HEK293 (cell line): Measurements from ENCODE around the gene KMT2D.

ENCODE experiments used
- CTCF ChIA-PET: fragments of 350-600 bp; formaldehyde crosslinking; extraction: SDS; loops from one replicate; lab custom pipeline; 2021; ENCODE audit warnings: antibody characterized with exemption; lab: Yijun Ruan, JAX
- POLR2A ChIA-PET: fragments of 300-600 bp; formaldehyde crosslinking; extraction: SDS; loops from one replicate; lab custom pipeline; 2020; ENCODE audit warnings: antibody characterized with exemption, inconsistent platforms; lab: Yijun Ruan, JAX
- H3K27ac ChIP-seq: fragments of 200-500 bp; sonication (Bioruptor generic); 2 replicates; pipeline ENCODE4 v1.5.1; 2014; ENCODE audit warnings: low read depth, low read length, control low read depth, inconsistent platforms; ENCODE audit errors: extremely low read depth
- H3K36me3 ChIP-seq, 2 experiments: fragments of 200-500 bp in 1 of 2; sonication (Bioruptor generic) in 1 of 2; 1 replicate in 1 of 2; 2 replicates in 1 of 2; pipeline ENCODE4 v1.5.1; 2014 to 2017; ENCODE audit warnings: inconsistent platforms in 2 of 2, low read length in 2 of 2; ENCODE audit not compliant: control insufficient read depth in 2 of 2, insufficient read depth in 1 of 2
- H3K4me1 ChIP-seq: fragments of 200-500 bp; sonication (Bioruptor generic); 2 replicates; pipeline ENCODE4 v1.5.1; 2014; ENCODE audit warnings: mild to moderate bottlenecking, low read length, inconsistent platforms; ENCODE audit not compliant: control insufficient read depth, insufficient read depth
- H3K4me3 ChIP-seq: 2 replicates; pipeline ENCODE4 v1.5.1; 2011; ENCODE audit warnings: low read depth, mild to moderate bottlenecking, control low read depth, low read length, moderate library complexity
- H3K9me3 ChIP-seq: fragments of 200-500 bp; sonication (Bioruptor generic); 2 replicates; pipeline ENCODE4 v1.5.1; 2014; ENCODE audit warnings: low read depth, low read length, inconsistent platforms; ENCODE audit not compliant: control insufficient read depth, insufficient read depth
- BCL11B ChIP-seq: fragments of 450-650 bp; formaldehyde crosslinking; IDR thresholded peaks from 2 replicates; pipeline ENCODE4 v1.5.1; 2016; ENCODE audit warnings: low read depth, missing biosample characterization, missing genetic modification characterization
- FEZF1 ChIP-seq: fragments of 450-650 bp; formaldehyde crosslinking; IDR thresholded peaks from 2 replicates; pipeline ENCODE4 v1.5.1; 2016; ENCODE audit warnings: missing biosample characterization, missing genetic modification characterization
- GLI4 ChIP-seq: fragments of 450-650 bp; formaldehyde crosslinking; IDR thresholded peaks from 2 replicates; pipeline ENCODE4 v1.5.1; 2016; ENCODE audit warnings: missing biosample characterization, missing genetic modification characterization
- KLF16 ChIP-seq: fragments of 450-650 bp; formaldehyde crosslinking; IDR thresholded peaks from 2 replicates; pipeline ENCODE4 v1.5.1; 2017; ENCODE audit warnings: missing biosample characterization, missing genetic modification characterization
- ZBTB17 ChIP-seq: fragments of 450-650 bp; formaldehyde crosslinking; IDR thresholded peaks from 2 replicates; pipeline ENCODE4 v1.5.1; 2016; ENCODE audit warnings: missing biosample characterization, missing genetic modification characterization
- ZNF19 ChIP-seq: fragments of 450-650 bp; formaldehyde crosslinking; IDR thresholded peaks from 2 replicates; pipeline ENCODE4; 2016; ENCODE audit warnings: missing biosample characterization, missing genetic modification characterization, low read depth
- ZNF211 ChIP-seq: fragments of 450-650 bp; formaldehyde crosslinking; IDR thresholded peaks from 2 replicates; pipeline ENCODE4 v1.5.1; 2016; ENCODE audit warnings: low read depth, missing biosample characterization, missing genetic modification characterization
- ZNF23 ChIP-seq: fragments of 450-650 bp; formaldehyde crosslinking; IDR thresholded peaks from 2 replicates; pipeline ENCODE4 v1.5.1; 2016; ENCODE audit warnings: missing biosample characterization, missing genetic modification characterization, borderline replicate concordance
- ZNF239 ChIP-seq: fragments of 450-650 bp; formaldehyde crosslinking; IDR thresholded peaks from 2 replicates; pipeline ENCODE4 v1.5.1; 2016; ENCODE audit warnings: missing biosample characterization, missing genetic modification characterization
- ZNF366 ChIP-seq: fragments of 450-650 bp; formaldehyde crosslinking; conservative IDR thresholded peaks from 2 replicates; pipeline ENCODE4 v1.5.1; 2016; ENCODE audit warnings: missing biosample characterization, missing genetic modification characterization
- ZNF488 ChIP-seq: fragments of 450-650 bp; formaldehyde crosslinking; IDR thresholded peaks from 2 replicates; pipeline ENCODE4 v1.5.1; 2016; ENCODE audit warnings: missing biosample characterization, missing genetic modification characterization
- ZNF514 ChIP-seq: fragments of 450-650 bp; formaldehyde crosslinking; IDR thresholded peaks from 2 replicates; pipeline ENCODE4 v1.5.1; 2016; ENCODE audit warnings: missing biosample characterization, missing genetic modification characterization
- ZNF518A ChIP-seq: fragments of 450-650 bp; formaldehyde crosslinking; conservative IDR thresholded peaks from 2 replicates; pipeline ENCODE4 v1.5.1; 2016; ENCODE audit warnings: low read depth, missing biosample characterization, missing genetic modification characterization
- ZNF571 ChIP-seq: fragments of 450-650 bp; formaldehyde crosslinking; IDR thresholded peaks from 2 replicates; pipeline ENCODE4 v1.5.0; 2017; ENCODE audit warnings: missing biosample characterization, missing genetic modification characterization
- ZNF692 ChIP-seq: fragments of 450-650 bp; formaldehyde crosslinking; IDR thresholded peaks from 2 replicates; pipeline ENCODE4 v1.5.1; 2016; ENCODE audit warnings: missing biosample characterization, missing genetic modification characterization
- TF ChIP-seq, protein P1 (sequence below): fragments of 450-650 bp; formaldehyde crosslinking; IDR thresholded peaks from 2 replicates; pipeline ENCODE4 v1.5.1; 2016; ENCODE audit warnings: missing biosample characterization, missing genetic modification characterization, low read depth

The KMT2D gene

DNA sequence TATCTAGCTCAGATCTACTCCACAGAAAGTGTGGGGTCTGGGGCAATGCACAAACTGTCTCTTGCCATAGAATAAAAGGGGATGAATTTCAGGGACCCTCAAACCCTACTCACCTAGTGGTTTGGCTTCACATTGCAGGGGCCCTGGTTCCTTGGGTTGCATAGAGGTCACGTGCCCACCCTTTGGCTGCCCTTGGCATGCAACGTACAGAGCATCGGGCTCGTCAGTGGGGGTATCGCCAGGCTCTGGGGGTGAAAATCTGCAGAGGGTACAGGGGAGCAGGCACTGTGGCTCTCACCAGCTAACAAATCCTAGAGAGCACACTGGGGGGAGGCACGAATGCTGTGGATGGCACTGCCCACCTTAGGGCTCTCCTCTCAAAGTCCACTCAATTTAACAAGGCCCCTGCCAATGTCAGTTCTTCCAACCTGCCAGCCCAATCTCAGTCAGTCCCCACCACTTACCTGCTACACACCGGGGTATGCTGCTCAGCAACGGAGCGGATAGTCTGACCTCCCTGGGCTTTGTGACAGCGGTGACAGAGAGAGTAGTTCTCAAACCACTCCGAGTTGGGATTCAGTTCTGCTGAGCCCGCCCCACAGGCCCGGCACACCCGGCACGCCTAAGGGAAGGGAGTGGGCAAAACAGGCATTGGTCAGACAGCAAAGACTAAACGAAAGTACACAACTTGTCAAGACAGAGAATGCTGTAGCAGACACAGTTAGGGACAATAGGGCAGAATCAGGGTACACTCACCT is 8.0 kb downstream of the KMT2D start:
- no peak overlapping the region for H3K4me3 ChIP-seq
- H3K9me3 ChIP-seq, result no peaks in the 10 kb centered on the region
- peaks cover 43 to 83% of the 10 kb centered on the region in 2 experiments for H3K36me3 ChIP-seq
- TF ChIP-seq ZNF514 (tag by site-specific recombination) (no peak), ZNF366 (no peak), ZNF518A (tag by site-specific recombination) (no peak), ZNF211 (tag by site-specific recombination) (no peak), KLF16 (tag by site-specific recombination) (no peak), ZNF23 (tag by site-specific recombination) (no peak), ZNF571 (tag by site-specific recombination) (no peak), ZNF692 (no peak), ZNF19 (tag by site-specific recombination) (no peak), BCL11B (tag by site-specific recombination) (no peak), ZNF239 (no peak), ZNF488 (tag by site-specific recombination) (no peak), FEZF1 (tag by site-specific recombination) (no peak), ZBTB17 (tag by site-specific recombination) (no peak), GLI4 (no peak)
- TF ChIP-seq, protein P1, sequence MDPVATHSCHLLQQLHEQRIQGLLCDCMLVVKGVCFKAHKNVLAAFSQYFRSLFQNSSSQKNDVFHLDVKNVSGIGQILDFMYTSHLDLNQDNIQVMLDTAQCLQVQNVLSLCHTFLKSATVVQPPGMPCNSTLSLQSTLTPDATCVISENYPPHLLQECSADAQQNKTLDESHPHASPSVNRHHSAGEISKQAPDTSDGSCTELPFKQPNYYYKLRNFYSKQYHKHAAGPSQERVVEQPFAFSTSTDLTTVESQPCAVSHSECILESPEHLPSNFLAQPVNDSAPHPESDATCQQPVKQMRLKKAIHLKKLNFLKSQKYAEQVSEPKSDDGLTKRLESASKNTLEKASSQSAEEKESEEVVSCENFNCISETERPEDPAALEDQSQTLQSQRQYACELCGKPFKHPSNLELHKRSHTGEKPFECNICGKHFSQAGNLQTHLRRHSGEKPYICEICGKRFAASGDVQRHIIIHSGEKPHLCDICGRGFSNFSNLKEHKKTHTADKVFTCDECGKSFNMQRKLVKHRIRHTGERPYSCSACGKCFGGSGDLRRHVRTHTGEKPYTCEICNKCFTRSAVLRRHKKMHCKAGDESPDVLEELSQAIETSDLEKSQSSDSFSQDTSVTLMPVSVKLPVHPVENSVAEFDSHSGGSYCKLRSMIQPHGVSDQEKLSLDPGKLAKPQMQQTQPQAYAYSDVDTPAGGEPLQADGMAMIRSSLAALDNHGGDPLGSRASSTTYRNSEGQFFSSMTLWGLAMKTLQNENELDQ (tag by site-specific recombination), result no peak
- no peak overlapping the region for H3K27ac ChIP-seq
- ChIA-PET POLR2A (no interaction called here), CTCF (no interaction called here)
- H3K4me1 ChIP-seq, result peaks cover 10% of the 10 kb centered on the region
